Liver (tissue), 9 donors: ENCODE results near the gene PSMB1. TPM values are rescaled to one million over a fixed set of nuclear protein-coding genes. Genes with fewer than 3 reads are reported as not detected.

Experiments
- DNase-seq: peaks from one replicate; pipeline ENCODE4 v3.0.0-alpha.2; 2017; ENCODE audit warnings: low spot score
- H3K27ac ChIP-seq, 2 donors: one replicate each; pipeline ENCODE4 v1.7.0; 2013; ENCODE audit warnings: inconsistent platforms in 2 of 2, low read length in 2 of 2, control low read depth in 1 of 2, low read depth in 1 of 2, mild to moderate bottlenecking in 1 of 2
- H3K27me3 ChIP-seq, 4 donors: one replicate each; pipeline versions ENCODE4 v1.6.1 to v1.7.0; 2013; ENCODE audit warnings: low read length in 3 of 4, inconsistent platforms in 1 of 4, mild to moderate bottlenecking in 1 of 4, moderate library complexity in 1 of 4; ENCODE audit not compliant: control insufficient read depth in 4 of 4, insufficient read depth in 4 of 4
- H3K36me3 ChIP-seq, 4 donors: one replicate each; pipeline versions ENCODE4 v1.6.1 to v1.7.0; 2013; ENCODE audit warnings: low read length in 3 of 4, mild to moderate bottlenecking in 3 of 4, low read depth in 1 of 4, moderate library complexity in 1 of 4; ENCODE audit not compliant: control insufficient read depth in 4 of 4, insufficient read depth in 3 of 4
- H3K4me1 ChIP-seq, 4 donors: one replicate each; pipeline versions ENCODE4 v1.6.1 to v1.7.0; 2013; ENCODE audit warnings: low read length in 3 of 4, mild to moderate bottlenecking in 3 of 4, moderate library complexity in 1 of 4; ENCODE audit not compliant: control insufficient read depth in 4 of 4, insufficient read depth in 4 of 4
- H3K4me3 ChIP-seq, 3 donors: one replicate each; pipeline versions ENCODE4 v1.6.1 to v1.7.0; 2013; ENCODE audit warnings: low read length in 3 of 3, control low read depth in 1 of 3, low read depth in 1 of 3, mild to moderate bottlenecking in 1 of 3
- H3K9ac ChIP-seq, 2 donors: one replicate each; pipeline ENCODE4 v1.7.0; 2013; ENCODE audit warnings: low read length in 2 of 2, mild to moderate bottlenecking in 2 of 2, moderate library complexity in 2 of 2, control low read depth in 1 of 2, low read depth in 1 of 2
- H3K9me3 ChIP-seq, 4 donors: one replicate each; pipeline versions ENCODE4 v1.6.1 to v1.7.0; 2013; ENCODE audit warnings: low read length in 3 of 4; ENCODE audit not compliant: control insufficient read depth in 4 of 4
- EGR1 ChIP-seq, 2 donors: IDR thresholded peaks; 2 replicates each; pipeline ENCODE4 v1.6.1; 2016 to 2018; ENCODE audit warnings: antibody characterized with exemption in 2 of 2, low read depth in 2 of 2
- FOXA1 ChIP-seq: IDR thresholded peaks from 2 replicates; pipeline ENCODE4 v1.6.1; 2016; ENCODE audit warnings: antibody characterized with exemption
- FOXA2 ChIP-seq: IDR thresholded peaks from 2 replicates; pipeline ENCODE4 v1.6.1; 2016; ENCODE audit warnings: antibody characterized with exemption
- GABPA ChIP-seq, 2 donors: IDR thresholded peaks in 1 of 2; conservative IDR thresholded peaks in 1 of 2; 2 replicates each; pipeline ENCODE4 v1.6.1; 2016; ENCODE audit warnings: antibody characterized with exemption in 2 of 2, mild to moderate bottlenecking in 1 of 2, moderate library complexity in 1 of 2
- HNF4A ChIP-seq, 2 donors: conservative IDR thresholded peaks; 2 replicates each; pipeline ENCODE4 v1.6.1; 2016; ENCODE audit warnings: antibody characterized with exemption in 2 of 2, mild to moderate bottlenecking in 2 of 2
- HNF4G ChIP-seq: IDR thresholded peaks from 2 replicates; pipeline ENCODE4 v1.6.1; 2016; ENCODE audit warnings: antibody characterized with exemption
- JUND ChIP-seq, 2 donors: IDR thresholded peaks; 2 replicates each; pipeline ENCODE4 v1.6.1; 2016; ENCODE audit warnings: antibody characterized with exemption in 2 of 2
- NR2F2 ChIP-seq: IDR thresholded peaks from 2 replicates; pipeline ENCODE4 v1.6.1; 2016; ENCODE audit warnings: antibody characterized with exemption
- RAD21 ChIP-seq, 2 donors: IDR thresholded peaks; 2 replicates each; pipeline ENCODE4 v1.6.1; 2016; ENCODE audit warnings: antibody characterized with exemption in 2 of 2, mild to moderate bottlenecking in 2 of 2
- RXRA ChIP-seq, 2 donors: IDR thresholded peaks; 2 replicates each; pipeline ENCODE4 v1.6.1; 2017 to 2018; ENCODE audit warnings: antibody characterized with exemption in 2 of 2, mild to moderate bottlenecking in 1 of 2
- SP1 ChIP-seq: IDR thresholded peaks from 2 replicates; pipeline ENCODE4 v1.6.1; 2018; ENCODE audit warnings: antibody characterized with exemption, mild to moderate bottlenecking
- TAF1 ChIP-seq: conservative IDR thresholded peaks from 2 replicates; pipeline ENCODE4 v1.6.1; 2016; ENCODE audit warnings: antibody characterized with exemption, mild to moderate bottlenecking
- YY1 ChIP-seq: IDR thresholded peaks from 2 replicates; pipeline ENCODE4 v1.6.1; 2016; ENCODE audit warnings: antibody characterized with exemption, mild to moderate bottlenecking
- WGBS: extraction: QIAGEN DNeasy Blood & Tissue Kit; methylation state at CpG from one replicate; pipeline ENCODE4 v1.1.7; 2013; 5-methylcytosine and 5-hydroxymethylcytosine counted together
- polyA plus RNA-seq, 2 donors: library from polyadenylated mRNA; stranded (reverse) in 1 of 2; unstranded in 1 of 2; fragments of 200-250 nt in 1 of 2; fragments of >200 nt in 1 of 2; fragmentation: Nextera tagmentation in 1 of 2; extraction: Ambion mirVana in 1 of 2; gene quantifications; one replicate each; pipeline versions ENCODE4 v1.2.1 to v1.2.3, GENCODE V29; 2013 to 2015
- total RNA-seq, 2 donors: library from RNA; depleted of rRNA; stranded (reverse); fragments of >200 nt; gene quantifications; one replicate each; pipeline ENCODE4 v1.2.3, GENCODE V29; 2014
- TF ChIP-seq, protein P1 (sequence below): IDR thresholded peaks from 2 replicates; pipeline ENCODE4 v1.6.1; 2016; ENCODE audit warnings: antibody characterized with exemption
- TF ChIP-seq, protein P2 (sequence below): IDR thresholded peaks from 2 replicates; pipeline ENCODE4 v1.6.1; 2016; ENCODE audit warnings: antibody characterized with exemption
- TF ChIP-seq, protein P3 (sequence below): fragments of 150-350 bp; IDR thresholded peaks from 2 replicates; pipeline ENCODE4 v1.5.1; 2017; ENCODE audit warnings: improper control_type of control experiment, low read depth, low read length; ENCODE audit not compliant: missing input control
- TF ChIP-seq, protein P4 (sequence below): IDR thresholded peaks from 2 replicates; pipeline ENCODE4 v1.6.1; 2016; ENCODE audit warnings: antibody characterized with exemption, mild to moderate bottlenecking
- TF ChIP-seq, protein P5 (sequence below): IDR thresholded peaks from 2 replicates; pipeline ENCODE4 v1.6.1; 2016; ENCODE audit warnings: antibody characterized with exemption
- donor health status: healthy.
- donor health status: healthy.
- donor health status: healthy.
- donor health status: healthy.
- donor health status: healthy.

The PSMB1 gene
- total and polyA plus RNA-seq, 4 donors, result 177 to 314 (median 188) TPM

DNA sequence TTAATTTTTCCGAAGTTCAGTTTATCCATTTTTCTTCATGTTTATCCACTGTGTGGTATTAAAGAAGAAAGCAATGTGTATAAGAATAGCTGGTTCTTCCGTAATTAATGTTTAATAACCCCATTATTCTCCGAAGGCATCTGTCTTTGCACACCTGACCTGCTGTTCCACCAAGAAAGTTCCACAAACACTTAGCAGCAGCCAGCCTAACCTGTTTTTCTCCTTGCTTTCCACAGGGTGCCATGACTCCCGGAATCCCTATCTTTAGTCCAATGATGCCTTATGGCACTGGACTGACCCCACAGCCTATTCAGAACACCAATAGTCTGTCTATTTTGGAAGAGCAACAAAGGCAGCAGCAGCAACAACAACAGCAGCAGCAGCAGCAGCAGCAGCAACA lies 8.4 kb upstream of the PSMB1 start:
- Histone ChIP-seq H3K9me3 (no peaks in the 10 kb centered on the region), H3K27me3 (no peaks in the 10 kb centered on the region), H3K4me3 (no peak overlapping the region), H3K9ac (no peak overlapping the region), H3K27ac (no peak overlapping the region), H3K36me3 (peaks cover 9 to 33% (median 28%) of the 10 kb centered on the region in 4 donors), H3K4me1 (no peaks in the 10 kb centered on the region)
- 95% methylated on average over 4 of the region's 4 CpGs for WGBS
- TF ChIP-seq TAF1, result no peak
- DNase-seq, result no peak

DNA sequence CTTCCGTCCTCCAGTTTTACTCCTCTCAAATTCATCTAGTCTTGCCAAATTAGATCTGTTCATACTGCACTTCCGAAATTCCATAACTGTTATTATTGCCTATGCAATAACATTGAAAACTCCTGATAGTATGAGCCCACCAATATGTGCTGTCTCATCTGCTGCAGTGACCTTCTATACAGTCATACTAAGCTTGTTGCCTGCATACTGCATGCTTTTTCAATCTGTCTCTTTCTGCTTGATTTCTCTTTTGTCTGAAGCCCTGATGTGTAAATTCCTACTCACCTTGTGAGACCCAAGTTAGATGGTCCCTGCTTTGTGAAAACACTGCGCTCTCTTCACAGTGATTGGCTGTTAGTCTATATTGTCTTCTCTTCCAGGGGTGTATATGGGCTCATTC lies 2.2 kb upstream of the PSMB1 start:
- 63% methylated on average over 3 of the region's 3 CpGs for WGBS
- peak overlapping the region; percentile 59 to 95 for H3K9ac ChIP-seq

DNA sequence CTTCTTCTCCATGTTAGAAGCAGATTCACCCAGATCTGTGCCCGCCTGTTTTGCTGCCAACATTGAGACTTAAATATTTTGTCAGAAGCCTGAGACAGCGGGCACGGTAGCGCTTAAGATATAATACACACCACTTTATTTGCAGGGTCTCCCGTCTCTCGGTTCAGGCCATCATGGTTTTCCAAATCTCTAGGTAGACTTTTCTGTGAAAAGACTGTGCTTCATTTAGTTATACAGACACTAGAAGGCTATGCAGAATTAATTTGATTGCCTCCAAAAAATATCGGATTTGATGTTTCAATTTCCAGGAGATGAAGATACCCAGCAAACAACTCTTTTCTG lies 1.7 kb upstream of the PSMB1 start:
- Histone ChIP-seq H3K27ac (peak overlapping the region; percentile 72 to 80), H3K36me3 (peaks cover 0 to 2% (median 0%) of the 10 kb centered on the region in 4 donors), H3K4me3 (peak overlapping the region; percentile 88 to 91 (median 89)), H3K4me1 (peaks cover 5 to 42% (median 38%) of the 10 kb centered on the region in 4 donors), H3K9me3 (no peaks in the 10 kb centered on the region), H3K9ac (peak overlapping the region; percentile 59 to 95), H3K27me3 (no peaks in the 10 kb centered on the region)
- TF ChIP-seq NR2F2 (no peak), RAD21 (IDR thresholded peaks at IDR 0.05) (no peak), RXRA (IDR thresholded peaks at IDR 0.05) (no peak), FOXA2 (no peak), EGR1 (IDR thresholded peaks at IDR 0.05; ENCODE audit: low read depth in 2 of 2) (no peak), HNF4A (conservative IDR thresholded peaks at IDR 0.05) (no peak), HNF4G (no peak), TAF1 (no peak), JUND (IDR thresholded peaks at IDR 0.05) (no peak), FOXA1 (no peak), SP1 (no peak), YY1 (no peak), GABPA (IDR thresholded peaks at IDR 0.05 in 1 of 2, conservative IDR thresholded peaks at IDR 0.05 in 1 of 2) (no peak)
- TF ChIP-seq, protein P1, sequence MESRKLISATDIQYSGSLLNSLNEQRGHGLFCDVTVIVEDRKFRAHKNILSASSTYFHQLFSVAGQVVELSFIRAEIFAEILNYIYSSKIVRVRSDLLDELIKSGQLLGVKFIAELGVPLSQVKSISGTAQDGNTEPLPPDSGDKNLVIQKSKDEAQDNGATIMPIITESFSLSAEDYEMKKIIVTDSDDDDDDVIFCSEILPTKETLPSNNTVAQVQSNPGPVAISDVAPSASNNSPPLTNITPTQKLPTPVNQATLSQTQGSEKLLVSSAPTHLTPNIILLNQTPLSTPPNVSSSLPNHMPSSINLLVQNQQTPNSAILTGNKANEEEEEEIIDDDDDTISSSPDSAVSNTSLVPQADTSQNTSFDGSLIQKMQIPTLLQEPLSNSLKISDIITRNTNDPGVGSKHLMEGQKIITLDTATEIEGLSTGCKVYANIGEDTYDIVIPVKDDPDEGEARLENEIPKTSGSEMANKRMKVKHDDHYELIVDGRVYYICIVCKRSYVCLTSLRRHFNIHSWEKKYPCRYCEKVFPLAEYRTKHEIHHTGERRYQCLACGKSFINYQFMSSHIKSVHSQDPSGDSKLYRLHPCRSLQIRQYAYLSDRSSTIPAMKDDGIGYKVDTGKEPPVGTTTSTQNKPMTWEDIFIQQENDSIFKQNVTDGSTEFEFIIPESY, result no peak
- TF ChIP-seq, protein P2, sequence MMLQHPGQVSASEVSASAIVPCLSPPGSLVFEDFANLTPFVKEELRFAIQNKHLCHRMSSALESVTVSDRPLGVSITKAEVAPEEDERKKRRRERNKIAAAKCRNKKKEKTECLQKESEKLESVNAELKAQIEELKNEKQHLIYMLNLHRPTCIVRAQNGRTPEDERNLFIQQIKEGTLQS, result no peak
- TF ChIP-seq, protein P3, sequence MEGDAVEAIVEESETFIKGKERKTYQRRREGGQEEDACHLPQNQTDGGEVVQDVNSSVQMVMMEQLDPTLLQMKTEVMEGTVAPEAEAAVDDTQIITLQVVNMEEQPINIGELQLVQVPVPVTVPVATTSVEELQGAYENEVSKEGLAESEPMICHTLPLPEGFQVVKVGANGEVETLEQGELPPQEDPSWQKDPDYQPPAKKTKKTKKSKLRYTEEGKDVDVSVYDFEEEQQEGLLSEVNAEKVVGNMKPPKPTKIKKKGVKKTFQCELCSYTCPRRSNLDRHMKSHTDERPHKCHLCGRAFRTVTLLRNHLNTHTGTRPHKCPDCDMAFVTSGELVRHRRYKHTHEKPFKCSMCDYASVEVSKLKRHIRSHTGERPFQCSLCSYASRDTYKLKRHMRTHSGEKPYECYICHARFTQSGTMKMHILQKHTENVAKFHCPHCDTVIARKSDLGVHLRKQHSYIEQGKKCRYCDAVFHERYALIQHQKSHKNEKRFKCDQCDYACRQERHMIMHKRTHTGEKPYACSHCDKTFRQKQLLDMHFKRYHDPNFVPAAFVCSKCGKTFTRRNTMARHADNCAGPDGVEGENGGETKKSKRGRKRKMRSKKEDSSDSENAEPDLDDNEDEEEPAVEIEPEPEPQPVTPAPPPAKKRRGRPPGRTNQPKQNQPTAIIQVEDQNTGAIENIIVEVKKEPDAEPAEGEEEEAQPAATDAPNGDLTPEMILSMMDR, result no peak
- TF ChIP-seq, protein P4, sequence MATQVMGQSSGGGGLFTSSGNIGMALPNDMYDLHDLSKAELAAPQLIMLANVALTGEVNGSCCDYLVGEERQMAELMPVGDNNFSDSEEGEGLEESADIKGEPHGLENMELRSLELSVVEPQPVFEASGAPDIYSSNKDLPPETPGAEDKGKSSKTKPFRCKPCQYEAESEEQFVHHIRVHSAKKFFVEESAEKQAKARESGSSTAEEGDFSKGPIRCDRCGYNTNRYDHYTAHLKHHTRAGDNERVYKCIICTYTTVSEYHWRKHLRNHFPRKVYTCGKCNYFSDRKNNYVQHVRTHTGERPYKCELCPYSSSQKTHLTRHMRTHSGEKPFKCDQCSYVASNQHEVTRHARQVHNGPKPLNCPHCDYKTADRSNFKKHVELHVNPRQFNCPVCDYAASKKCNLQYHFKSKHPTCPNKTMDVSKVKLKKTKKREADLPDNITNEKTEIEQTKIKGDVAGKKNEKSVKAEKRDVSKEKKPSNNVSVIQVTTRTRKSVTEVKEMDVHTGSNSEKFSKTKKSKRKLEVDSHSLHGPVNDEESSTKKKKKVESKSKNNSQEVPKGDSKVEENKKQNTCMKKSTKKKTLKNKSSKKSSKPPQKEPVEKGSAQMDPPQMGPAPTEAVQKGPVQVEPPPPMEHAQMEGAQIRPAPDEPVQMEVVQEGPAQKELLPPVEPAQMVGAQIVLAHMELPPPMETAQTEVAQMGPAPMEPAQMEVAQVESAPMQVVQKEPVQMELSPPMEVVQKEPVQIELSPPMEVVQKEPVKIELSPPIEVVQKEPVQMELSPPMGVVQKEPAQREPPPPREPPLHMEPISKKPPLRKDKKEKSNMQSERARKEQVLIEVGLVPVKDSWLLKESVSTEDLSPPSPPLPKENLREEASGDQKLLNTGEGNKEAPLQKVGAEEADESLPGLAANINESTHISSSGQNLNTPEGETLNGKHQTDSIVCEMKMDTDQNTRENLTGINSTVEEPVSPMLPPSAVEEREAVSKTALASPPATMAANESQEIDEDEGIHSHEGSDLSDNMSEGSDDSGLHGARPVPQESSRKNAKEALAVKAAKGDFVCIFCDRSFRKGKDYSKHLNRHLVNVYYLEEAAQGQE, result no peak
- TF ChIP-seq, protein P5, sequence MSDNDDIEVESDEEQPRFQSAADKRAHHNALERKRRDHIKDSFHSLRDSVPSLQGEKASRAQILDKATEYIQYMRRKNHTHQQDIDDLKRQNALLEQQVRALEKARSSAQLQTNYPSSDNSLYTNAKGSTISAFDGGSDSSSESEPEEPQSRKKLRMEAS, result no peak
- no peak for DNase-seq
- WGBS, result under 1% methylated on average over 7 of the region's 7 CpGs

More for the DNA sequence above, 2.2 kb upstream of the PSMB1 start:
- Histone ChIP-seq H3K4me3 (peak overlapping the region; percentile 29 to 91 (median 88)), H3K27ac (no peak overlapping the region), H3K27me3 (no peaks in the 10 kb centered on the region), H3K4me1 (peaks cover 5 to 36% (median 33%) of the 10 kb centered on the region in 4 donors), H3K36me3 (peaks cover 0 to 2% (median 0%) of the 10 kb centered on the region in 4 donors), H3K9me3 (no peaks in the 10 kb centered on the region)
- DNase-seq, result no peak
- TF ChIP-seq, protein P1, result no peak
